ENCODE measurements around the gene DNAJC1.

GRCh38 chr10:21920633-21921032, 82.9 kb downstream of the DNAJC1 start:
- TF ChIP-seq EZH2 (IDR thresholded peaks at IDR 0.05) (no peak), POLR2AphosphoS5 (IDR thresholded peaks at IDR 0.05; ENCODE audit: borderline replicate concordance, low read depth, low read length) (no peak), FOXP2 (optimal IDR thresholded peaks at IDR 0.05; ENCODE audit: control extremely low read depth, extremely low read length, insufficient read depth) (no peak)
